Esophagus squamous epithelium (tissue), 4 donors: Measurements from ENCODE around the gene SRPX.

Experiments used
- POLR2A ChIP-seq, 4 donors: fragments of 450-650 bp; IDR thresholded peaks; one replicate each; pipeline ENCODE4 v1.6.1; 2017; ENCODE audit warnings: antibody characterized with exemption in 4 of 4, mild to moderate bottlenecking in 4 of 4, moderate library complexity in 3 of 4
- TF ChIP-seq, protein P1 (sequence below), 6 experiments: fragments of 450-650 bp in 4 of 6; fragments of 200-600 bp in 2 of 6; sonication (generic) in 2 of 6; IDR thresholded peaks; one replicate each; pipeline ENCODE4 v1.5.1; 2016 to 2019; ENCODE audit warnings: antibody characterized with exemption in 6 of 6, mild to moderate bottlenecking in 4 of 6, moderate library complexity in 4 of 6

DNA sequence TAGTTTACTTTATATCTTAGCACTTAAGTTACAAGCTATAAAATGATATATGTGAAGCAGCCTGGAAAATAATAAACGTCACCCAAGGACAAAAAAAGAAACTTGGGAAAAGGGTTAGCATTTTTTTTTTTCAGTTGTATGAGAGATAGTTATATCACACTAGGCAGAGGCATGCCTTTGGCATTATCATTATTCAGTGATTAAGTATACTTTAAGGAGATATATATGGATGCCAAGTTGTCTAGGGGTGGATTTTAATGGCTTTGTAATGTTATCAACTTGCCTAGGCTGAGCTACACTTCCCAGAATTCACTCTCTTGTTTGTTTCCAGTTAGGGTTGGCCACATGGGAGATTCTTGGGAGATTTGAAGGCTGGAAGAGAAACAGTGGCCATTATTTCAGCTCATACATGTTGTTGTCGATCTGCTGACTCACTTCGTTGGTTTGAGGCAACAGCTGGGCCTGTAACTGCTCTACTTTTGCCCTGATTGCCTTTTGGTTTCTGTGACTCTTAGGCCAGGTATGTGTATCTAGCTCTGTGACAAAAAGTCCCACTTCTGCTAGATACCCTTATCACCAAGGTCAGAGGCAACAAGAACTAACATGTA is 11.5 kb upstream of the SRPX start:
- no peak for TF ChIP-seq POLR2A (IDR thresholded peaks at IDR 0.05)
- TF ChIP-seq, protein P1, sequence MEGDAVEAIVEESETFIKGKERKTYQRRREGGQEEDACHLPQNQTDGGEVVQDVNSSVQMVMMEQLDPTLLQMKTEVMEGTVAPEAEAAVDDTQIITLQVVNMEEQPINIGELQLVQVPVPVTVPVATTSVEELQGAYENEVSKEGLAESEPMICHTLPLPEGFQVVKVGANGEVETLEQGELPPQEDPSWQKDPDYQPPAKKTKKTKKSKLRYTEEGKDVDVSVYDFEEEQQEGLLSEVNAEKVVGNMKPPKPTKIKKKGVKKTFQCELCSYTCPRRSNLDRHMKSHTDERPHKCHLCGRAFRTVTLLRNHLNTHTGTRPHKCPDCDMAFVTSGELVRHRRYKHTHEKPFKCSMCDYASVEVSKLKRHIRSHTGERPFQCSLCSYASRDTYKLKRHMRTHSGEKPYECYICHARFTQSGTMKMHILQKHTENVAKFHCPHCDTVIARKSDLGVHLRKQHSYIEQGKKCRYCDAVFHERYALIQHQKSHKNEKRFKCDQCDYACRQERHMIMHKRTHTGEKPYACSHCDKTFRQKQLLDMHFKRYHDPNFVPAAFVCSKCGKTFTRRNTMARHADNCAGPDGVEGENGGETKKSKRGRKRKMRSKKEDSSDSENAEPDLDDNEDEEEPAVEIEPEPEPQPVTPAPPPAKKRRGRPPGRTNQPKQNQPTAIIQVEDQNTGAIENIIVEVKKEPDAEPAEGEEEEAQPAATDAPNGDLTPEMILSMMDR (IDR thresholded peaks at IDR 0.05) = no peak
